Left hindlimb (tissue), 1 donor: ENCODE measurements around the gene ITIH3.

Experiments used
- DNase-seq: peaks from one replicate; pipeline ENCODE4 v3.0.0-alpha.2; 2018

The ITIH3 gene

GRCh38 chr3:52793702-52794611, 639 bp upstream of the ITIH3 start:
- no peak for DNase-seq

- no peak for DNase-seq
Observed at GRCh38 chr3:52795298-52795900, 803 bp downstream of the ITIH3 start.

GRCh38 chr3:52796411-52796810, 1.8 kb downstream of the ITIH3 start:
- no peak for DNase-seq

- no peak for DNase-seq
Observed at GRCh38 chr3:52798376-52798977, 3.9 kb downstream of the ITIH3 start.

GRCh38 chr3:52798978-52799476, 4.4 kb downstream of the ITIH3 start:
- no peak for DNase-seq

- no peak for DNase-seq
Observed at GRCh38 chr3:52800079-52800478, 5.5 kb downstream of the ITIH3 start.

- no peak for DNase-seq
Observed at GRCh38 chr3:52801839-52802238, 7.2 kb downstream of the ITIH3 start.

GRCh38 chr3:52805270-52806039, 10.9 kb downstream of the ITIH3 start:
- no peak for DNase-seq

GRCh38 chr3:52809149-52809548, 14.6 kb downstream of the ITIH3 start:
- no peak for DNase-seq

GRCh38 chr3:52809662-52810377, 15.2 kb downstream of the ITIH3 start:
- DNase-seq: no peak

- DNase-seq: no peak
Observed at GRCh38 chr3:52810923-52811322, 16.3 kb downstream of the ITIH3 start.

- DNase-seq: no peak
Observed at GRCh38 chr3:52811452-52812011, 16.9 kb downstream of the ITIH3 start.

- DNase-seq: no peak
Observed at GRCh38 chr3:52813810-52814209, 19.2 kb downstream of the ITIH3 start.

- no peak for DNase-seq
Observed at GRCh38 chr3:52816199-52816598, 21.6 kb downstream of the ITIH3 start.

GRCh38 chr3:52816654-52817053, 22.1 kb downstream of the ITIH3 start:
- no peak for DNase-seq

GRCh38 chr3:52817221-52817620, 22.6 kb downstream of the ITIH3 start:
- no peak for DNase-seq

GRCh38 chr3:52817860-52818259, 23.3 kb downstream of the ITIH3 start:
- DNase-seq: no peak

GRCh38 chr3:52819936-52820335, 25.3 kb downstream of the ITIH3 start:
- DNase-seq: no peak

GRCh38 chr3:52820736-52821135, 26.1 kb downstream of the ITIH3 start:
- DNase-seq: no peak

- no peak for DNase-seq
Observed at GRCh38 chr3:52822363-52822762, 27.8 kb downstream of the ITIH3 start.

- DNase-seq: no peak
Observed at GRCh38 chr3:52824037-52824436, 29.4 kb downstream of the ITIH3 start.

- no peak for DNase-seq
Observed at GRCh38 chr3:52827441-52827840, 32.8 kb downstream of the ITIH3 start.
